Measurements from ENCODE around the gene LCORL.

DNA sequence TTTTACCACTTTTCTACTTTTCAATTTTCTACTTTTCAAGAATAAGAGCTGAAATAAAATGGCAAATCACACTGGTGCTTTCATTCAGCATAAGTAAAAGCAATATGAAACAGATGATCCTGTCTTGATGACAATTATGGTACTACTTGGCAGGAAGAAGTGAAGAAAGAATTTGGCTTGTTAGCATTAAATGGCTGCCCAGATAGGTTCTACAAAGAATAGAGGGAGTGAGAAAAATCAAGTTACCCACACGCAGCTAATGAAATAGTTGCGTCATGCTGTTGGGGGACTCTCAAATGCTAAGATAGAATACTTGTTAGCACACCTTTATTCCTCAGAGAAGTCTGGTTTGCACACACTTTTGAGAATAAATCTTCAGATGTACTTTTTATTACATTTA lies 12.5 kb upstream of the LCORL start:
- TF ChIP-seq POLR2A (IDR thresholded peaks at IDR 0.05; ENCODE audit: low read depth, low read length) (no peak), POLR2AphosphoS5 (IDR thresholded peaks at IDR 0.05; ENCODE audit: low read depth, low read length) (no peak)
